22Rv1 (cell line): ENCODE measurements around the gene AGXT.

Source experiments
- H3K27ac ChIP-seq: fragments of 450-650 bp; 2 replicates; pipeline ENCODE4 v1.5.1; 2017
- CTCF ChIP-seq: fragments of 450-650 bp; IDR thresholded peaks from 2 replicates; pipeline ENCODE4 v1.5.1; 2017; ENCODE audit warnings: mild to moderate bottlenecking
- ZFX ChIP-seq: fragments of 450-650 bp; IDR thresholded peaks from 2 replicates; pipeline ENCODE4 v1.6.1; 2017; ENCODE audit warnings: antibody characterized with exemption, borderline replicate concordance

AGXT gene

GRCh38 chr2:240833724-240834285 lies 34.8 kb upstream of the AGXT start:
- no peak overlapping the region for H3K27ac ChIP-seq

DNA sequence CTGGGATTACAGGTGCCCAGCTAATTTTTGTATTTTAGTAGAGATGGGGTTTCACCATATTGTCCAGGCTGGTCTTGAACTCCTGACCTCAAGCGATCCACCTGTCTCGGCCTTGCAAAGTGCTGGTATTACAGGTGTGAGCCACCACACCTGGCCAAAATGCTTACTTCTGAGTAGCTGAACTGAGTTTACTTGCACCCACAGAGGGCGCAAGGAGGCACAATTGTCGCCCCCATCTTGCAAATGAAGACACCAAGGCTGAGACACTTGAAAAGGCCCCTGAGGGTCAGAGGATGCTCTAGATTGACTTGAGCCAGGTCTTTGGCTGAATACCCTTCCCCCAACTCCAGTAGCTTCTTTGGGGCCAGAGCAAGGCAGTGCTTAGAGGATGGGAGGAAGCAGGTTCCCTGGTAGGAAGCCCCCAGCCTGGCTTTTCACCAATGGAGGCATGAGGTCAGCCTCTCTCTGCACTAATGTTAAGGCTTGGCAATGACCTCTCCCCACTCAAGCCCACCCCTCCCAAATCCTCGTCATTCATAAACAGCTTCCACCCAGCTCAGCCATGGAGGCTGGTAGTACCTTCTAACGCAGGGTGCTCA lies 34.1 kb upstream of the AGXT start:
- no peak for TF ChIP-seq ZFX
- TF ChIP-seq CTCF: no peak

More at GRCh38 chr2:240833724-240834285, 34.8 kb upstream of the AGXT start:
- no peak for TF ChIP-seq ZFX
- no peak for TF ChIP-seq CTCF

GRCh38 chr2:240835528-240835927 lies 33.1 kb upstream of the AGXT start:
- H3K27ac ChIP-seq: no peak overlapping the region
- TF ChIP-seq ZFX: no peak
- TF ChIP-seq CTCF: no peak

More for the DNA sequence above, 34.1 kb upstream of the AGXT start:
- H3K27ac ChIP-seq: no peak overlapping the region

DNA sequence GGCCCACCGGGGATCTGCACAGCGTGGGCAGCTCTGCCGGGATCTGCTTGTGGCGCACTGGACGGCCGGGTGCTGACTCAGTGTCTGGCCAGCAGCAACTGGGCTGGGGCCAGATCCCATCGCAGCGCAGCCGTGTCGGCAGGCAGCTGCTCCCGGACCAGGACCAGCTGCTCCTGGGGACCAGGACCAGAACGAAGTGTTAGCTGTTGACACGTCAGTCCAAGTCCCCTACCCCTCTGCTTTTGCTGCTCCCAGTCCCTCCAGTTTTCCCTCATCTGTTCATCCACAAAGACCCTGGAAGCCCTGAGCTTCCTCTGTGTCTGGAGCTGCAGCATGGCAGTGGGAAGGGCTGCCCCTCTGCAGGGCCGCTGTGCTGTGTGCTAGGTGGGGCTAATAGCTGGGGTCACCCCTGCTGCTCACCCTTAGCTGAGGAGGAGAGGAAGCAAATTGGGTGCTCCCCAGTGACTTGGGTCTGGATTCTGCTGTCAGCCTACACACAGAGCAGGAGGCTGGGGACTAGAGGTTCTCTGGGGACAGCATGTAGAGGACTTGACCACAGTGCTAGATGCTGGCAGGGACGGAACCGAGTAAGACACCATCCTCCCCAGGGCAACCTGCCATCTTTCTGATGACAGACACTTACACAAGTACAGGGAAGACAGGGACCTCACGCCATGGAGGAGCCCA lies 31.7 kb upstream of the AGXT start:
- no peak overlapping the region for H3K27ac ChIP-seq
- TF ChIP-seq ZFX: no peak
- TF ChIP-seq CTCF: no peak

DNA sequence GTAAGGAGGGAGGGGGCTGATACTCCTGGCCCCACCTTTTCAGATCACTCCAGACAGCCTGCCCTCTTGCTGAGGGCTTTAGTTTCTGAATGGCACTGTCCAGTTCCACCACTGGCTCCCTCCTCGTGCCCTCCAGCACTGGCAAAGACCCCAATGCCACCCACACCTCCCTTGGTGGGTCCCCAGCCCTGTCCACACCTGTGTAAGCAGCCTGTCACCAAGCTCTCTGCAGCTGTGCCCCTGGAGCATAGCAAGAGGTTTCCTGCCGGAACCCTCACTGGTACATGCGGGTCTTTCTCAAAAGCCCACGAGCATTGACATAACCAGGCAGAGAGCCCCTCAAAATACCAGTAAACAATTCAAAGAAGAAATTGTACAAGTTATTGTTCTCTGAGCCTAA lies 31.0 kb upstream of the AGXT start:
- no peak for TF ChIP-seq ZFX
- TF ChIP-seq CTCF: no peak
- H3K27ac ChIP-seq: no peak overlapping the region

- TF ChIP-seq ZFX (no peak), CTCF (no peak)
- no peak overlapping the region for H3K27ac ChIP-seq
Measured at GRCh38 chr2:240839152-240840143, 29.2 kb upstream of the AGXT start.
